Omental fat pad (tissue), 4 donors: ENCODE data around the gene HS1BP3. TPM values are rescaled to one million over a fixed set of nuclear protein-coding genes. Genes with fewer than 3 reads are reported as not detected.

Experiments
- ATAC-seq: fragments of 150-250 bp; one replicate; pipeline ENCODE4 v1.9.1; 2016; ENCODE audit warnings: mild to moderate bottlenecking, moderate library complexity; ENCODE audit not compliant: low FRiP score
- DNase-seq: peaks from one replicate; pipeline ENCODE4 v3.0.0-alpha.2; 2019; ENCODE audit warnings: low spot score
- CTCF ChIP-seq, 3 donors: fragments of 450-650 bp; IDR thresholded peaks; one replicate each; pipeline ENCODE4 v1.5.1; 2016 to 2017; ENCODE audit warnings: antibody characterized with exemption in 3 of 3, mild to moderate bottlenecking in 3 of 3, moderate library complexity in 2 of 3
- total RNA-seq, 4 donors: library from RNA; depleted of rRNA; stranded (reverse); fragments of >200 nt; gene quantifications; one replicate each; pipeline ENCODE4 v1.1.0, GENCODE V29; 2016

HS1BP3 gene
- total RNA-seq, 4 donors from 2014 or later = 17.7 to 30.3 (median 22.8) TPM

- DNase-seq (no peak), ATAC-seq (no peak)
- TF ChIP-seq CTCF (IDR thresholded peaks at IDR 0.05) = no peak
These were observed 13.8 kb downstream of the HS1BP3 start for GRCh38 chr2:20637147-20637546.

- ATAC-seq = peak; percentile 84
- peak; percentile 75 for DNase-seq
- peak in 2 of 3 donors; percentile 86 to 90 for TF ChIP-seq CTCF (IDR thresholded peaks at IDR 0.05)
These were observed 15.0 kb downstream of the HS1BP3 start for GRCh38 chr2:20635675-20636584.

GRCh38 chr2:20635113-20635510 lies 15.8 kb downstream of the HS1BP3 start:
- no peak for TF ChIP-seq CTCF (IDR thresholded peaks at IDR 0.05)
- ATAC-seq (no peak), DNase-seq (no peak)

- ATAC-seq = no peak
- no peak for DNase-seq
- no peak for TF ChIP-seq CTCF (IDR thresholded peaks at IDR 0.05)
These were observed 16.3 kb downstream of the HS1BP3 start for GRCh38 chr2:20634507-20635112.

GRCh38 chr2:20633794-20634506 lies 16.9 kb downstream of the HS1BP3 start:
- no peak for TF ChIP-seq CTCF (IDR thresholded peaks at IDR 0.05)
- ATAC-seq = no peak
- DNase-seq = no peak

GRCh38 chr2:20633001-20633400 lies 17.9 kb downstream of the HS1BP3 start:
- no peak for TF ChIP-seq CTCF (IDR thresholded peaks at IDR 0.05)
- no peak for DNase-seq
- no peak for ATAC-seq
